GM23338 (cell line): ENCODE results near the gene DPYSL3.

ENCODE experiments used
- CREB1 ChIP-seq: fragments of 250-450 bp; sonication (Bioruptor Pico); IDR thresholded peaks from 2 replicates; pipeline ENCODE4 v1.5.0; 2020; ENCODE audit warnings: low read depth, mild to moderate bottlenecking, moderate library complexity
- EZH2 ChIP-seq: fragments of 200-600 bp; sonication (generic); IDR thresholded peaks from one replicate; pipeline ENCODE4 v1.8.0; 2017; ENCODE audit warnings: antibody characterized with exemption, mild to moderate bottlenecking, low read depth; ENCODE audit not compliant: unreplicated experiment
- EZH2phosphoT487 ChIP-seq: fragments of 200-600 bp; sonication (generic); IDR thresholded peaks from one replicate; pipeline ENCODE4 v1.8.1; 2018; ENCODE audit warnings: antibody characterized with exemption; ENCODE audit not compliant: unreplicated experiment
- JUNB ChIP-seq: IDR thresholded peaks from one replicate; pipeline ENCODE4 v1.6.1; 2016; ENCODE audit warnings: antibody characterized with exemption; ENCODE audit not compliant: unreplicated experiment
- NANOG ChIP-seq: IDR thresholded peaks from 2 replicates; pipeline ENCODE4 v1.6.1; 2016; ENCODE audit warnings: antibody characterized with exemption, borderline replicate concordance
- POLR2AphosphoS5 ChIP-seq: IDR thresholded peaks from 2 replicates; pipeline ENCODE4 v1.6.1; 2016; ENCODE audit warnings: antibody characterized with exemption, low read depth
- ZNF114 ChIP-seq: fragments of 250-450 bp; sonication (Bioruptor Pico); IDR thresholded peaks from 2 replicates; pipeline ENCODE4 v1.5.0; 2020; ENCODE audit warnings: mild to moderate bottlenecking, moderate library complexity
- ZNF331 ChIP-seq: fragments of 250-450 bp; sonication (Bioruptor Pico); IDR thresholded peaks from 2 replicates; pipeline ENCODE4 v1.5.0; 2020; ENCODE audit warnings: low read depth, mild to moderate bottlenecking, moderate library complexity
- TF ChIP-seq, protein P1 (sequence below), 2 experiments: fragments of 200-600 bp in 1 of 2; sonication (generic) in 1 of 2; conservative IDR thresholded peaks; 2 replicates each; pipeline versions ENCODE4 v1.5.1 to v1.6.1; 2016 to 2017; ENCODE audit warnings: antibody characterized with exemption in 2 of 2, low read depth in 2 of 2, mild to moderate bottlenecking in 2 of 2, moderate library complexity in 1 of 2
- TF ChIP-seq, protein P2 (sequence below): IDR thresholded peaks from one replicate; pipeline ENCODE4 v1.6.1; 2018; ENCODE audit warnings: antibody characterized with exemption; ENCODE audit not compliant: unreplicated experiment
- TF ChIP-seq, protein P3 (sequence below): IDR thresholded peaks from 2 replicates; pipeline ENCODE4 v1.6.1; 2016; ENCODE audit warnings: antibody characterized with exemption

DNA sequence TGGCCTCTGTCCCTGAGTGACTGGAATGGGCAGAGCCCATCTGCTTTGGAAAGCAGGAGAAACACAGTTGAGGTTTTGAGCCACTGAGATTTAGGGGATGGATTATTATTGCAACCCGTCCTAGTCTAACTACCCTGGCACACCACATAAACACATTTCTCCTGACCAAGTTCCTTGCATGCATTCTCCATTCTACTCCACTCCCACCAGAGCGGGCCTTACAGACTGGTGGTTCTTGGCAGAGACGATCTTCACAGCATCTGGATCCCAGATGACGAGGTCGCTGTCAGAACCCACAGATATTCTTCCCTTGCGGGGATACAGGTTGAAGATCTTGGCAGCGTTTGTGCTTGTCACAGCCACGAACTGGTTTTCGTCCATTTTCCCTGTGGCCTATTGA lies 111.0 kb downstream of the DPYSL3 start:
- TF ChIP-seq, protein P1, sequence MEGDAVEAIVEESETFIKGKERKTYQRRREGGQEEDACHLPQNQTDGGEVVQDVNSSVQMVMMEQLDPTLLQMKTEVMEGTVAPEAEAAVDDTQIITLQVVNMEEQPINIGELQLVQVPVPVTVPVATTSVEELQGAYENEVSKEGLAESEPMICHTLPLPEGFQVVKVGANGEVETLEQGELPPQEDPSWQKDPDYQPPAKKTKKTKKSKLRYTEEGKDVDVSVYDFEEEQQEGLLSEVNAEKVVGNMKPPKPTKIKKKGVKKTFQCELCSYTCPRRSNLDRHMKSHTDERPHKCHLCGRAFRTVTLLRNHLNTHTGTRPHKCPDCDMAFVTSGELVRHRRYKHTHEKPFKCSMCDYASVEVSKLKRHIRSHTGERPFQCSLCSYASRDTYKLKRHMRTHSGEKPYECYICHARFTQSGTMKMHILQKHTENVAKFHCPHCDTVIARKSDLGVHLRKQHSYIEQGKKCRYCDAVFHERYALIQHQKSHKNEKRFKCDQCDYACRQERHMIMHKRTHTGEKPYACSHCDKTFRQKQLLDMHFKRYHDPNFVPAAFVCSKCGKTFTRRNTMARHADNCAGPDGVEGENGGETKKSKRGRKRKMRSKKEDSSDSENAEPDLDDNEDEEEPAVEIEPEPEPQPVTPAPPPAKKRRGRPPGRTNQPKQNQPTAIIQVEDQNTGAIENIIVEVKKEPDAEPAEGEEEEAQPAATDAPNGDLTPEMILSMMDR (conservative IDR thresholded peaks at IDR 0.05; ENCODE audit: low read depth in 2 of 2): no peak
- no peak for TF ChIP-seq POLR2AphosphoS5
- no peak for TF ChIP-seq EZH2phosphoT487
- no peak for TF ChIP-seq CREB1 (CRISPR knock-in tag)
- no peak for TF ChIP-seq EZH2
- TF ChIP-seq, protein P2, sequence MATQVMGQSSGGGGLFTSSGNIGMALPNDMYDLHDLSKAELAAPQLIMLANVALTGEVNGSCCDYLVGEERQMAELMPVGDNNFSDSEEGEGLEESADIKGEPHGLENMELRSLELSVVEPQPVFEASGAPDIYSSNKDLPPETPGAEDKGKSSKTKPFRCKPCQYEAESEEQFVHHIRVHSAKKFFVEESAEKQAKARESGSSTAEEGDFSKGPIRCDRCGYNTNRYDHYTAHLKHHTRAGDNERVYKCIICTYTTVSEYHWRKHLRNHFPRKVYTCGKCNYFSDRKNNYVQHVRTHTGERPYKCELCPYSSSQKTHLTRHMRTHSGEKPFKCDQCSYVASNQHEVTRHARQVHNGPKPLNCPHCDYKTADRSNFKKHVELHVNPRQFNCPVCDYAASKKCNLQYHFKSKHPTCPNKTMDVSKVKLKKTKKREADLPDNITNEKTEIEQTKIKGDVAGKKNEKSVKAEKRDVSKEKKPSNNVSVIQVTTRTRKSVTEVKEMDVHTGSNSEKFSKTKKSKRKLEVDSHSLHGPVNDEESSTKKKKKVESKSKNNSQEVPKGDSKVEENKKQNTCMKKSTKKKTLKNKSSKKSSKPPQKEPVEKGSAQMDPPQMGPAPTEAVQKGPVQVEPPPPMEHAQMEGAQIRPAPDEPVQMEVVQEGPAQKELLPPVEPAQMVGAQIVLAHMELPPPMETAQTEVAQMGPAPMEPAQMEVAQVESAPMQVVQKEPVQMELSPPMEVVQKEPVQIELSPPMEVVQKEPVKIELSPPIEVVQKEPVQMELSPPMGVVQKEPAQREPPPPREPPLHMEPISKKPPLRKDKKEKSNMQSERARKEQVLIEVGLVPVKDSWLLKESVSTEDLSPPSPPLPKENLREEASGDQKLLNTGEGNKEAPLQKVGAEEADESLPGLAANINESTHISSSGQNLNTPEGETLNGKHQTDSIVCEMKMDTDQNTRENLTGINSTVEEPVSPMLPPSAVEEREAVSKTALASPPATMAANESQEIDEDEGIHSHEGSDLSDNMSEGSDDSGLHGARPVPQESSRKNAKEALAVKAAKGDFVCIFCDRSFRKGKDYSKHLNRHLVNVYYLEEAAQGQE: no peak
- TF ChIP-seq NANOG: no peak
- no peak for TF ChIP-seq JUNB
- no peak for TF ChIP-seq ZNF331 (CRISPR knock-in tag)
- TF ChIP-seq, protein P3, sequence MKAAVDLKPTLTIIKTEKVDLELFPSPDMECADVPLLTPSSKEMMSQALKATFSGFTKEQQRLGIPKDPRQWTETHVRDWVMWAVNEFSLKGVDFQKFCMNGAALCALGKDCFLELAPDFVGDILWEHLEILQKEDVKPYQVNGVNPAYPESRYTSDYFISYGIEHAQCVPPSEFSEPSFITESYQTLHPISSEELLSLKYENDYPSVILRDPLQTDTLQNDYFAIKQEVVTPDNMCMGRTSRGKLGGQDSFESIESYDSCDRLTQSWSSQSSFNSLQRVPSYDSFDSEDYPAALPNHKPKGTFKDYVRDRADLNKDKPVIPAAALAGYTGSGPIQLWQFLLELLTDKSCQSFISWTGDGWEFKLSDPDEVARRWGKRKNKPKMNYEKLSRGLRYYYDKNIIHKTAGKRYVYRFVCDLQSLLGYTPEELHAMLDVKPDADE: no peak
- no peak for TF ChIP-seq ZNF114 (CRISPR knock-in tag)
